ENCODE measurements around the gene SPATA24.
"Not testable (repeated sequence)": the region's sequence is repeated elsewhere in the genome, so short reads cannot be mapped to it uniquely, and the experiment has no call there.

The SPATA24 gene

DNA sequence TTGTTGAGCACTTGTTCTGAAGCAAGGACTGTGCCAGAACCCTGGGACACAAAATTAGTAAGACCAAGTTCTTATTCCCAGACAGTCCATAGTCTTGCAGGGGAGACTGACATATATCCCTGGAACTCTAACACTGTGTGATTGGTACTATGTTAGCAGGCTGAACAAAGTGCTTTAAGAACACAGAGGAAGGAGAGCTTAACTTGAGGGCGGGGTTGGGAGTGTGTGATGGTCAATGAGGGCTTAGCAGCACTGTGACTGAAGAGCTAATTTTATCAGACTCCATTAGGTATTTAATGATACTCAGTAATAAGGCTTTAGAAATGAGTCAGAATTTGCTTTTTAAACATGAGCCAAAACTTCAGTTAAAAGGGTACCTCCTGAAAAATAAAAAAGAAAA lies 14.9 kb upstream of the SPATA24 start:
- FAIRE-seq (no peak), DNase-seq (ENCODE audit: extremely low spot score, insufficient read length, low read depth) (no peak)

DNA sequence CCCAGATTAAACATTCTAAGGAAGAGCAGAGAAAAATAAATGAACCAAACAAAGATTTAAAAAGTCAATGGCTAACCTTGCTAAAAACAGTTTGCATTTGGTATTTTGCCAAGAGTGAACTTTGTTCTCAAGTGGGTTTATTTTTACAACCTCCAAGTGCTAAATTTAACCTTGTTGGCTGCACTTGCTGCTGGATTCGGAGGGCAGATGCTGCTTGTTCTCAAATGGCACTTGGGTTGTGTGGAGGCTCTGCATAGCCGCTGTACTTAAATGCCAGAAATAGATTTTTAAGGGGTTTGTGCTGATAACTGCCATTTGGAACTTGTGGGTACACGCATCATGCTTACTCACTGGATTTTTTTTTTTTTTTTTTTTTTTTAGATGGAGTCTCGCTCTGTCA lies 13.3 kb upstream of the SPATA24 start:
- DNase-seq (ENCODE audit: extremely low spot score, insufficient read length, low read depth) = no peak

DNA sequence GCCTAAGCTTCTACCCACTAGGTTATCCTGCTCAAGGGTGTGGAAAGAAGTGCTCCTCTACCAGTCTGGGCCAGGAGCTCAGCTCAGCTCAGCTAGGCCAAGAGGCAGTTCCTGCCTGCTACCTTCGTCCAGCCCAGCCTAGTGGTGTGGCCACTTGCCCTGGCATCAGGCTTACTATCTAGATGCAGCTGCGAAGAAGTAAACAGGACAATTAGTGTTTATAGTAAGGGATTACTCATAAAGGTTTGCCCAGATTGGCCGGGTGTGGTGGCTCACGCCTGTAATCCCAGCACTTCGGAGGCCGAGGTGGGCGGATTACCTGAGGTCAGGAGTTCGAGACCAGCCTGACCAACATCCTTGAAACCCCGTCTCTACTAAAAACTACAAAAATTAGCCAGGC lies 12.8 kb upstream of the SPATA24 start:
- no peak for DNase-seq (ENCODE audit: extremely low spot score, insufficient read length, low read depth)
- no peak for FAIRE-seq

More for the DNA sequence above, 13.3 kb upstream of the SPATA24 start:
- no peak for FAIRE-seq

GRCh38 chr5:139415869-139416268 lies 12.0 kb upstream of the SPATA24 start:
- FAIRE-seq = no peak
- no peak for DNase-seq (ENCODE audit: extremely low spot score, insufficient read length, low read depth)

DNA sequence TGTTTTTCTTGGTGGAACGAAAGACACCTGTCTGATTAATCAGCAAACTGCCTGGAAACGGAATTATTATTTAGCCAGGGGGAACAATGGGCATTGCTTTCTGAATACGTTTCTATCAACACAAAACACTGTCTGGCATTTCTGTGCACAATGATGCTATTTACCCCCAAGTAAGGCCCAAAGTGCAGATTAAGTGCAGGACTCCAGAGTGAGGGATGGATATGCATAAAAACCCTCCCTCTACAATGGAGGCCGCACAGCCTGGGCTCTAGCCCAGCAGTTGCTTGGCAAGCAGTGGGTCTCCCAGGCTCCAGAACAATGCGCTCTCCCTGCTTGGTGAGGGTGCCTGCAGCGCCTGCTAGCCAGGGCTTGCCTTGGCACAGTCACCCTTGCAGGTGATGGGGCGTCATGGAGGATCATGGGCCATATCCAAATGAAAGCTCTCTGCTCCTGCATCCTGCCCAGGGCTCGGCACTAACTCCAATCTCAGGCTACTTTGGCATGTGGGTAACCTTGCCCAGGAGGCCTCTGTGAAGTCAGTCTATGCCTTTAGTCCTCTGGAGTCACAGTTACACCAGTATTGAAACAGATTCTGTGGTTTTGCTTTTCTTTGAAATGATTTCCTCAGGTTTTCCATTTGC lies 11.5 kb upstream of the SPATA24 start:
- no peak for DNase-seq (ENCODE audit: extremely low spot score, insufficient read length, low read depth)
- FAIRE-seq = peak; percentile 54

DNA sequence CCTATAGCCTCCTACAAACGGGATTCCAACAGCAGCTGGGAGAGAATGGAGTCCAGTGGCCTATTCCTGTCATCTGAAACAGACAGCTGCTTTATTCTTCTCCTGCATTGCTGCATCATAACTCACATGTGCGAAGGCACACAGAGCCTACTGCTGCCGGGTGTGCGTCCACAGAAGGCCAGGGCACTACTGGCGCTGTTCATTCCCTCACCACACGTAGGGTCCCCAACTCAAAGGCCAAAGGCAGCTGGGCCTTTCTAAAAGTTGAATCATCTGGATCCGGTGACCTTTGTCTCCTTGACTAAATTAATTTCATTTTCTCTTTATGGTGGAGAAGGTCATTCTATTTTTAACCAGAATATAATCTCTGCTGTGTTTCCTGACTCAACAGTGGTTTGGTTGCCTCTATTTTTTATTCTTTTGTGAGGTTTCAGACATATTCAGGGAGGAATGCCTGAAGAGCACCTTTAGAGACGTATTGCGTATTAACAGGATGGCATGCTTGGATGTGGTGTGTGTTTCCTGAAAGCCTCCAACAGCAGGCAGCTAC lies 10.8 kb upstream of the SPATA24 start:
- DNase-seq (ENCODE audit: extremely low spot score, insufficient read length, low read depth) = no peak
- no peak for FAIRE-seq

DNA sequence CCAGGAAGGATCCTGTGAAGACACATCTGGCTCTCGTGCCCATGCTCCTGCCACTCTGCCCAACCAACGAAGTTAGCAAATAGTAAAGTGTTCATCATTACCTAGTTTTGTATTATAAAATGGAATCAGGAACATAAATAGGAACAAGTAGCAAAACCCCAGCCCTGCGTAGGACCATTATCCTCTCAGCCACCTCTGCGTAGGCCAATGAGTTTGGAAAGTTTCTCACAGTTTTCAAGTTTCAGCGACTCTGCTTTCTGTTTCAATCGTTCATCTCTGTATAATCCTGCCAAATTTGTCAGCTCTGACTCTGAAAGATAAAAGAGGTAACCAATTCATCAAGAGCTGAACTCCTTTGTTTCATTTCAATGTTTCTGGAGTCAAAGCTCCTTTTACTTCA lies 10.1 kb upstream of the SPATA24 start:
- FAIRE-seq (peak; percentile 77), DNase-seq (ENCODE audit: extremely low spot score, insufficient read length, low read depth) (no peak)

DNA sequence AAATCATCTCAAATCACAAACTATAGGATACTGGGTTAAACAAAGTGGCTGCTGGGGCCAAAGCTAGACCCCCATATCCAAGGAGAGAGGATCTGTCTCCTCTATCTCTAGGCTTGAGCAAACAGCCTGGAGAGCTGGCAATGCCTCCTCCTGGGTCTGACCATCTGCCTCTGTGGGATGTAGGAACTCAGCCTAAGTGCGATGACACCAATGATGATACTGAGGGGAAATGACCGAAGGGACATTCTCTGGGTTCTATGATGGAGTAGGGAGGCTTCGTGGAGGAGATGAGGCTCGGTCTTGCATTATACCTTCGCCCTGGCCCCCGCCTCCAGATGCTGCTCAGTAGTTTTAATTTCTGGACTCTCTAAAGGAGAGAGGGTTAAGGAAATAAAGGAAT lies 9.3 kb upstream of the SPATA24 start:
- FAIRE-seq (no peak), DNase-seq (ENCODE audit: extremely low spot score, insufficient read length, low read depth) (no peak)

DNA sequence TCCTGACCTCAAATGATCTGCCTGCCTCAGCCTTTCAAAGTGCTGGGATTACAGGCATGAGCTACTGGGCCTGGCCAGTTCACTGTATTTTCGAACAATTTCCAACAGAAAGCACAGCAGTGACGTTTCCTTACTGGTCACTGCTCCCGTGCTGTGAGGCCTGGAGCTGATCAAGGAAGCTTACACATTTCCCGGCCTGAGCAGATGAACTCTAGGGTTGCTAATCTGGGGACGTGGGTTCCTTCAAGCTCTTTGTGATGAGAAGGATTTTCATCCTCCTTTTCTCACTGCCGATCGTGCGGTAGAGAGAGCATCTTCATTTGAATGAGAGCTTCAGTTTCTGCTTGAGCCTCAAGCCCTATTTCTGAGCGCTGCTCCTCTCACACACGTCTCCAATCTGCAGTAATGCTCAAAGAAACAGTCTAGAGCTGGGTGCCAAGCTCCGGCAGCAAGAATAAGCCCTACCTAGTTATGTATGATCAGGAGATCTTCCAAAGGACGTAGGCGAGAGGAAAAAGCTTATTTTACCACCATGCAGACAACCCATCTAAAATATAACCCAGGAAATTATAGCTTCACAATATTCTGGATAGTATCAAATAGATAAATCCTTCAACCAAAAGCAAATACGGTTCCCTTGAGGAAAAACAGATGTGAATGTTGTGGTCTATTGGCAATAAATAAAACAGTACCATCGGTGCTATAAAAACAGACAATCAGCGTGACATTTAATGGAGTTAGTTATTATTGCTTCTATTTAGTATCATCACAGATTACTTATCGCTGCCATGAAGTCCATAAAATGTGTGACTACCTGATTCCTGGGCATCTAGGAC lies 7.3 kb upstream of the SPATA24 start:
- DNase-seq (ENCODE audit: extremely low spot score, insufficient read length, low read depth) = no peak
- no peak for FAIRE-seq

- FAIRE-seq = no peak
- DNase-seq (ENCODE audit: extremely low spot score, insufficient read length, low read depth) = no peak
Measured at GRCh38 chr5:139410121-139410992, 6.5 kb upstream of the SPATA24 start.

DNA sequence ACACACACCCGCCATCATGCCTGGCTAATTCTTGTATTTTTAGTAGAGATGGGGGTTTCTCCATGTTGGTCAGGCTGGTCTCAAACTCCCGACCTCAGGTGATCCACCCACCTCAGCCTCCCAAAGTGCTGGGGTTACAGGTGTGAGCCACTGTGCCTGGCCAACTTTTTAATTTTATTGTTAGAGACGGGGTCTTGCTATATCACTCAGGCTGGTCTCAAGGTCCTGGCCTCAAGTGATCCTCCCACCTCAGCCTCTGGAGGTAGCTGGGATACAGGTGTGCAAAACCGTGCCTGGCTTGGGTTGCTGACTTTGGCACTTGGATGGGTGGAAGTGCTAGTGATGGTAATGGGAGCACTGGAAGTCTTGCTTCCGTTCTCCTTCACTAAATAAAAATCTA lies 5.2 kb upstream of the SPATA24 start:
- FAIRE-seq; DNase-seq (ENCODE audit: extremely low spot score, insufficient read length, low read depth): not testable (repeated sequence)

DNA sequence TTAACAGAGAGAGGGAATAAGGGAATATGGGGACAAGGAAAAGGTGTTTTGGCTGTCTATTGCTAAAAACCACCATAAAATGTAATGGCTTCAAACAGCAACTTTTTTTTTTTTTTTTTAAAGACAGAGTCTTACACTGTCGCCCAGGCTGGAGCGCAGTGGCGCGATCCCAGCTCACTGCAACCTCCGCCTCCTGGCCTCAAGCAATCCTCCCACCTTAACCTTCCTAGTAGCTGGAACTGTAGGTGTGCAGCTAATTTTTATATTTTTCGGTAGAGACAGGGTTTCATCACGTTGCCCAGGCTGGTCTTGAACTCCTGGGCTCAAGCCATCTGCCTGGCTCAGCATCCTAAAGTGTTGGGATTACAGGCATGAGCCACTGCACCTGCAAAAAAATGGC lies 4.3 kb upstream of the SPATA24 start:
- no peak for FAIRE-seq
- no peak for DNase-seq (ENCODE audit: extremely low spot score, insufficient read length, low read depth)

- FAIRE-seq (no peak), DNase-seq (ENCODE audit: extremely low spot score, insufficient read length, low read depth) (no peak)
Measured at GRCh38 chr5:139407517-139407916, 3.6 kb upstream of the SPATA24 start.

DNA sequence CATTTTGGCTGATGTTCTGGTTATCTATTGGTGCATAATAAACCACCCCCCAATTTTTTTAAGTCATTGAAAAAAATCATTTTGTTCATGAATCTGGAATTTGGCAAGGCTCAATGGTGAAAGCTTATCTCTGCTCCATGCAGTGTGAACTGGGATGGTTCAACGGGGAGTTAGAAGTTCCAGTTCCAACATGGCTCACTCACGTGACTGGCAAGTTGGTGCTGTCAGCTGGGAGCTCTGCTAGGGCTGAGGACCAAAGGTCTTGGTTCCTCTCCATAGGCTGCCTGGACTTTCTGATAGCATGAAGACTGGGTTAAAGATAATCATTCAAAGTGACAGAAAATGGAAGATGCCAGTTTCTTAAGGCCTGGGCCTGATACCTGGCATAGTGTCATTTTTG lies 3.1 kb upstream of the SPATA24 start:
- FAIRE-seq = no peak
- DNase-seq (ENCODE audit: extremely low spot score, insufficient read length, low read depth) = no peak

DNA sequence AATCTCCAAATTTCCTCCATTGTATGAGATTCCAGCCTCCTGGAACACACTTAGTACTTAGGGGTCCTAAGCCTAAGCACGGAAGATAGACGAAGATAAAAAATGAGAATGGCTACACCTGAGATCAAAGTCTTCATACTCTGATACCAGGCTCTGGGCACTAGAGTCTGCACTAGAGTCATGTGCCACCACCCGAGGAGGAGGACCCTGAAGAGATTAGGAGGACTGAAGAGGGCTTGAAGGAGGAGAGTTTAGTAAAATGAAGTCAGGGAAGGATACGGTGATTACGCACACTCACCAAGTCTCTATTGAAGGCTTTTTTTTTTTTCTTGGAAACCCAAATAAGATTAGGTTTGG lies 573 bp upstream of the SPATA24 start:
- no peak for FAIRE-seq
- DNase-seq (ENCODE audit: extremely low spot score, insufficient read length, low read depth) = no peak

DNA sequence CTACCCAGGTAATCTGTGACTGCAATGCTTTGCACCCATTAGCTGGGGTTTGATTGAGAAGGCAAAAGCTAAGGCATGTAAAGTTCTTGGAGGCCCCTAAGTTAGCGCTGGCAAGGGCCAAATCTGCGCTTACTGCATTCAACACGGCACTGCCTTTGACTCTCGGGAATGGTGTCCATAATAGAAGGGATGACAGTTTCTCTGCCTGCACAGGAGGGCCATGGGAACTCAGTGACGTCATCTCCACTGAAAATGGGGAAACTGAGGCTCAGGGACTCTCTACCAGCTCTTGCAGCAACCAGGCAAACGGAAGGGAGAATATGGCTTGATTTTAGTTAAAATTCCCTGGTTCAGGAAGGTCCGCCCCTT lies 487 bp downstream of the SPATA24 start:
- DNase-seq (ENCODE audit: extremely low spot score, insufficient read length, low read depth) (no peak), FAIRE-seq (no peak)

- no peak for DNase-seq (ENCODE audit: extremely low spot score, insufficient read length, low read depth)
- no peak for FAIRE-seq
Measured at GRCh38 chr5:139402561-139403158, 1.2 kb downstream of the SPATA24 start.

- DNase-seq (ENCODE audit: extremely low spot score, insufficient read length, low read depth) = no peak
- no peak for FAIRE-seq
Measured at GRCh38 chr5:139401546-139401945, 2.3 kb downstream of the SPATA24 start.

DNA sequence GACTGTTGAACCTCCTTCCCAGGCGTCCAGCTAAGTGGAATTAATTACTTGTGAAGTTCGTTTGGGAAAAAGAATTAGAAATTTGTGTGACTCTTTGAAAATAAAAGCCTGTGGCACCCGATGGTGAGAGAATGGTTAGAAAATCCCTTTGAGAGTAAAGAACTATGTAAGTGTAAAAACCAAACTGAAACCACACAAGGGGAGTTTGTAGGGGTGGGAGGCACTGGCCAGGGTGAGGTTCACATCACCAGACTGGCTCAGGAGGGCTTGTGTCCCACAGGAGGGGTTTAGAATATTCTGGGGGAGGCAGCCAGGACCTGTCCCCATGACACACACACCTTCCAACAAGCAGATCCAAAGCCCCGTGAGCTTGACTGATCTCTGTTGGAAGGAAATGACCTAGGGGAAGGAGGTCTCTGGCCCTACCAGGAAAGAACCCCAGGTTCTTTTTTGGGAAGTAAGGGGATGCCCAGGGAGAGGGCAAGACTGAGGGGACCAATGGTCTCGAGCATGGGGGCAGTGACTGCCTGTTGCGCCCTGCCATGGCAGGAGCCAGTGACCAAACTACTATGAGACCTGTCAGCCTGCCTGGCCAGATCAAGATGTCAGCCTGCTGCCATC lies 4.3 kb downstream of the SPATA24 start:
- DNase-seq (ENCODE audit: extremely low spot score, insufficient read length, low read depth) = no peak
- FAIRE-seq = peak; percentile 78

DNA sequence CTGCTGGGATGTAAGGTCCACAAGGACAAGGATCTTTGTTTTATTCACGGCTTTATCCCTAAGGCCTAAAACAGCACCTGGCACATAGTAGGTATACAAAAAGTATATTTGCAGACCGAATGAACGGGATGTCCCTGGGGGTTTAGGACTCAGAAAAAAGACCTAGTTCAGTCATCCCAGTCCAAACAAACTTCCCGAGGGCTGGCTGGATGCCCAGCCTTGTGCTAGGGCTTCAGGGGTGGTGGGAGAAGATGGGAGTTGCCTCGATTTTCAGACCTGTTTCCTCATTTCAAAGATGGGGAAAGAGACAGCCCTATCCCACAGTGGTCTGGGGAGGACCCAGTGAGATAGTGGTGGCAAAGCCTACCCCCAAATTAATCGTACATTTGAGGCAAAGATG lies 6.0 kb downstream of the SPATA24 start:
- FAIRE-seq (no peak), DNase-seq (ENCODE audit: extremely low spot score, insufficient read length, low read depth) (no peak)

Measured in GM18507 (cell line).